WTC11 (cell line): ENCODE results near the gene CELSR1. TPM values are rescaled to one million over a fixed set of nuclear protein-coding genes. Genes with fewer than 3 reads are reported as not detected.

Source experiments
- ATAC-seq: fragments of 200-7000 bp; cut with Tn5 transposase; 2 replicates; pipeline ENCODE4 v1.10.0; 2021; ENCODE audit warnings: mild to moderate bottlenecking, moderate library complexity
- CTCF ChIA-PET: fragments of 300-600 bp; sonication (Branson Sonifier 250); formaldehyde crosslinking; loops from one replicate; lab custom pipeline; 2021; ENCODE audit warnings: antibody characterized with exemption; lab: Charles Lee
- POLR2A ChIA-PET: fragments of 350-600 bp; sonication (Branson Sonifier 250); formaldehyde crosslinking; loops from one replicate; lab custom pipeline; 2021; ENCODE audit warnings: antibody characterized with exemption; lab: Charles Lee
- DNase-seq: peaks from one replicate; pipeline ENCODE4 v3.0.0; 2021; ENCODE audit warnings: low spot score
- H3K27ac Mint-ChIP-seq: 2 replicates; pipeline ENCODE4 v1.8.0; 2021; ENCODE audit warnings: mixed read lengths
- H3K27me3 Mint-ChIP-seq: 2 replicates; pipeline ENCODE4 v1.8.0; 2021; ENCODE audit warnings: low read depth, mild to moderate bottlenecking, moderate library complexity, mixed read lengths
- H3K36me3 Mint-ChIP-seq: 2 replicates; pipeline ENCODE4 v1.8.0; 2021; ENCODE audit warnings: mixed read lengths
- H3K4me1 Mint-ChIP-seq: 2 replicates; pipeline ENCODE4 v1.8.0; 2022; ENCODE audit warnings: mixed read lengths
- H3K4me3 Mint-ChIP-seq: 2 replicates; pipeline ENCODE4 v1.8.0; 2021; ENCODE audit warnings: mild to moderate bottlenecking, moderate library complexity, mixed read lengths
- H3K9me3 Mint-ChIP-seq: 2 replicates; pipeline ENCODE4 v1.8.0; 2021; ENCODE audit warnings: mixed read lengths
- ARID4B ChIP-seq: sonication (generic); formaldehyde crosslinking; IDR thresholded peaks from 2 replicates; pipeline ENCODE4 v1.8.0; 2023; ENCODE audit warnings: missing genetic modification reagents, mild to moderate bottlenecking, borderline replicate concordance
- CREB1 ChIP-seq: sonication (generic); formaldehyde crosslinking; IDR thresholded peaks from 2 replicates; pipeline ENCODE4 v1.8.0; 2023; ENCODE audit warnings: mild to moderate bottlenecking, missing genetic modification reagents
- ELF4 ChIP-seq: sonication (generic); formaldehyde crosslinking; IDR thresholded peaks from 2 replicates; pipeline ENCODE4 v1.8.1; 2022; ENCODE audit warnings: low read depth, mild to moderate bottlenecking, moderate library complexity, missing genetic modification reagents
- FOXJ3 ChIP-seq: sonication (generic); formaldehyde crosslinking; IDR thresholded peaks from 2 replicates; pipeline ENCODE4 v1.9.0; 2021; ENCODE audit warnings: missing genetic modification reagents, mild to moderate bottlenecking, borderline replicate concordance
- FOXP1 ChIP-seq: sonication (generic); formaldehyde crosslinking; IDR thresholded peaks from 2 replicates; pipeline ENCODE4 v1.8.0; 2022; ENCODE audit warnings: missing genetic modification reagents, mild to moderate bottlenecking, moderate library complexity, borderline replicate concordance
- FOXP4 ChIP-seq: sonication (generic); formaldehyde crosslinking; IDR thresholded peaks from 2 replicates; pipeline ENCODE4 v1.8.0; 2022; ENCODE audit warnings: mild to moderate bottlenecking, missing genetic modification reagents
- GTF2I ChIP-seq: fragments of 250-450 bp; sonication (Bioruptor Pico); conservative IDR thresholded peaks from 2 replicates; pipeline ENCODE4 v1.4.0; 2021; ENCODE audit warnings: mild to moderate bottlenecking
- IRF1 ChIP-seq: sonication (generic); formaldehyde crosslinking; IDR thresholded peaks from 2 replicates; pipeline ENCODE4 v1.8.0; 2023; ENCODE audit warnings: missing genetic modification reagents
- IRF2 ChIP-seq: sonication (generic); formaldehyde crosslinking; IDR thresholded peaks from 2 replicates; pipeline ENCODE4 v1.8.0; 2022; ENCODE audit warnings: low read depth, missing genetic modification reagents, borderline replicate concordance
- NFATC4 ChIP-seq: fragments of 250-450 bp; sonication (Bioruptor Pico); IDR thresholded peaks from 2 replicates; pipeline ENCODE4 v1.9.0; 2021; ENCODE audit warnings: mild to moderate bottlenecking
- NR1H2 ChIP-seq: sonication (generic); formaldehyde crosslinking; IDR thresholded peaks from 2 replicates; pipeline ENCODE4 v1.9.0; 2021; ENCODE audit warnings: mild to moderate bottlenecking, moderate library complexity, missing genetic modification reagents
- OVOL2 ChIP-seq: fragments of 250-450 bp; sonication (Bioruptor Pico); IDR thresholded peaks from 2 replicates; pipeline ENCODE4 v1.9.0; 2021; ENCODE audit warnings: mild to moderate bottlenecking, borderline replicate concordance
- SMAD3 ChIP-seq: sonication (generic); formaldehyde crosslinking; IDR thresholded peaks from 2 replicates; pipeline ENCODE4 v1.8.0; 2022; ENCODE audit warnings: missing genetic modification reagents, mild to moderate bottlenecking, borderline replicate concordance
- SP1 ChIP-seq: sonication (generic); formaldehyde crosslinking; conservative IDR thresholded peaks from 2 replicates; pipeline ENCODE4 v1.8.1; 2022; ENCODE audit warnings: missing genetic modification reagents
- USF1 ChIP-seq: sonication (generic); formaldehyde crosslinking; IDR thresholded peaks from 2 replicates; pipeline ENCODE4 v1.8.0; 2022; ENCODE audit warnings: mild to moderate bottlenecking, missing genetic modification reagents
- ZMAT4 ChIP-seq: fragments of 250-450 bp; sonication (Bioruptor Pico); IDR thresholded peaks from 2 replicates; pipeline ENCODE4 v1.9.0; 2021; ENCODE audit warnings: mild to moderate bottlenecking
- ZNF232 ChIP-seq: sonication (generic); formaldehyde crosslinking; IDR thresholded peaks from 2 replicates; pipeline ENCODE4 v1.8.0; 2022; ENCODE audit warnings: mild to moderate bottlenecking, missing genetic modification reagents
- ZNF317 ChIP-seq: sonication (generic); formaldehyde crosslinking; IDR thresholded peaks from 2 replicates; pipeline ENCODE4 v1.8.1; 2023; ENCODE audit warnings: low read depth, mild to moderate bottlenecking, moderate library complexity, missing genetic modification reagents, borderline replicate concordance
- ZNF396 ChIP-seq: fragments of 250-450 bp; sonication (Bioruptor Pico); IDR thresholded peaks from 2 replicates; pipeline ENCODE4 v1.8.0; 2021; ENCODE audit warnings: mild to moderate bottlenecking, moderate library complexity, borderline replicate concordance
- ZSCAN18 ChIP-seq: fragments of 250-450 bp; sonication (Bioruptor Pico); IDR thresholded peaks from 2 replicates; pipeline ENCODE4 v2.1.2; 2022; ENCODE audit warnings: mild to moderate bottlenecking, moderate library complexity
- total RNA-seq: library from RNA; stranded (reverse); gene quantifications from 3 replicates; pipeline ENCODE4 v1.2.3, GENCODE V29; 2021

The CELSR1 gene
- total RNA-seq, 1 experiment from 2014 or later, result 16.8 TPM

GRCh38 chr22:46433318-46433717, 104.1 kb downstream of the CELSR1 start:
- H3K9me3 Mint-ChIP-seq, result no peaks in the 10 kb centered on the region
- ATAC-seq, result no peak
- H3K4me1 Mint-ChIP-seq, result no peaks in the 10 kb centered on the region
- CTCF ChIA-PET, result no interaction called here
- no peak overlapping the region for H3K4me3 Mint-ChIP-seq
- peak; percentile 12 for DNase-seq
- no peak overlapping the region for H3K27ac Mint-ChIP-seq
- TF ChIP-seq IRF1, result no peak
- no peak for TF ChIP-seq NFATC4
- TF ChIP-seq GTF2I, result no peak
- no peak for TF ChIP-seq ZNF396 (CRISPR knock-in tag)
- no peak for TF ChIP-seq NR1H2 (CRISPR knock-in tag)
- TF ChIP-seq ZNF317 (CRISPR knock-in tag), result no peak
- no peak for TF ChIP-seq OVOL2
- TF ChIP-seq FOXP4, result no peak
- TF ChIP-seq ELF4 (CRISPR knock-in tag), result no peak
- no peak for TF ChIP-seq USF1 (CRISPR knock-in tag)
- TF ChIP-seq IRF2 (CRISPR knock-in tag), result no peak
- no peak for TF ChIP-seq SMAD3 (CRISPR knock-in tag)
- TF ChIP-seq ARID4B, result no peak
- TF ChIP-seq FOXJ3 (CRISPR knock-in tag), result no peak
- no peak for TF ChIP-seq ZSCAN18 (CRISPR knock-in tag)
- no peak for TF ChIP-seq FOXP1
- TF ChIP-seq ZMAT4 (CRISPR knock-in tag), result no peak
- no peak for TF ChIP-seq SP1 (CRISPR knock-in tag)
- TF ChIP-seq ZNF232 (CRISPR knock-in tag), result no peak
- TF ChIP-seq CREB1 (CRISPR knock-in tag), result no peak
- POLR2A ChIA-PET, result no interaction called here
- peaks cover 5% of the 10 kb centered on the region for H3K36me3 Mint-ChIP-seq
- no peaks in the 10 kb centered on the region for H3K27me3 Mint-ChIP-seq
